ENCODE data around the gene PTH1R.
A peak's percentile ranks its signal among the peaks of the same experiment; 100 is the strongest.

Gene PTH1R
- total RNA-seq, result 0.05 to 0.65 reads per million in 2 donors

DNA sequence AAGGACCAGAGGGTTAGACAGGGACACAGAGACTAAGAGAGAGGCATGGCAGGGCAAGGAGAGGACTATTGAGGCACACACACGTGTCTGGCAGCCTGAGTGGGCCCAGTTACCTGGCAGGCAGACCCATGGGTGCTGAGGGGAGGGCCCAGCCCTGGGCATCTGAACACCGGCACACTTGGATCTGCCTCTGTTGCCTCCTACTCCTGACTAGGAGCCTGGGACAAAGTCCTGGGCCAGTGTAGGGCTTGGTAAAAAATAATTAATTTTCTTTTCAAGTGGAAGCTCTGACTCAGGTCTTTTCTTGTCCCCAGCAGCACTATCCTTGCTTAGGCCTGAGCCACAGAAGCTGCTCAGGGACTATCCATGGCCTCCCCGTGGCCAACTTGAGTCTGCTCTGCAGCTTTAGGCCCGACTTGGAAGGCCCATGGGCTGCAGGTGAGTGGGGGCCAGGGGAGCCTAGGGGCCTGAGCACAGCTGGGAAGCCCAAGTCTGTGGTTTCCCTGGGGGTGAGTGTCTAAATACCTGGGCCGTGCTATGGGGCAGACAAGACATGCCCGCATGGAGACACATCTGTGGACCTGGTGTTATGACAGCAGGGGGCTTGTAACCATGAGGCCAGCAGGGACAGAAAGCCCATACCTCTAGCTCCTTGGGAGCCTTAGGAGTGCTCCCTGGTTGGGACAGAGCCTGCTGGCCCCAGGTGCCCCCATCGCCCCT is at the start of gene PTH1R:
Gene PTH1R (plus strand): TSS at position 316 of the 720 bp plus-strand sequence. CDS start 5,839 bp downstream, outside the sequence.
- no peak for DNase-seq

GRCh38 chr3:46829699-46830208 is 47.8 kb upstream of the PTH1R start:
- DNase-seq, result no peak

- DNase-seq, result no peak
Measured at GRCh38 chr3:46830801-46831200, 46.7 kb upstream of the PTH1R start.

GRCh38 chr3:46831316-46831715 is 46.2 kb upstream of the PTH1R start:
- no peak for DNase-seq

GRCh38 chr3:46831841-46832240 is 45.7 kb upstream of the PTH1R start:
- no peak for DNase-seq

GRCh38 chr3:46833346-46834300 is 43.9 kb upstream of the PTH1R start:
- DNase-seq, result no peak

DNA sequence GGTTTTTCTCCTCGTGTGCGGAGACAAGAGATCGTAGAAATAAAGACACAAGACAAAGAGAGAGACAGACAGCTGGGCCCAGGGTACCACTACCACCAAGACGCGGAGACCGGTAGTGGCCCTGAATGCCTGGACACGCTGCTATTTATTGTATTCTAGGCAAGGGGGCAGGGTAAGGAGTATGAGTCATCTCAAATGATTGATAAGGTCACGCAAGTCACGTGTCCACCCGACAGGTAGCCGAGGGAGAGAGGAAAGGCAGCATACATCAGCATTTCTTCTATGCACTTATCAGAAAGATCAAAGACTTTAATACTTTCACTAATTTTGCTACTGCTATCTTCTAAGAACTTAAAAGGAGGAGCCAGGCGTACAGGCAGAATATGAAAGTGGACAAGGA is 42.5 kb upstream of the PTH1R start:
- no peak for DNase-seq

DNA sequence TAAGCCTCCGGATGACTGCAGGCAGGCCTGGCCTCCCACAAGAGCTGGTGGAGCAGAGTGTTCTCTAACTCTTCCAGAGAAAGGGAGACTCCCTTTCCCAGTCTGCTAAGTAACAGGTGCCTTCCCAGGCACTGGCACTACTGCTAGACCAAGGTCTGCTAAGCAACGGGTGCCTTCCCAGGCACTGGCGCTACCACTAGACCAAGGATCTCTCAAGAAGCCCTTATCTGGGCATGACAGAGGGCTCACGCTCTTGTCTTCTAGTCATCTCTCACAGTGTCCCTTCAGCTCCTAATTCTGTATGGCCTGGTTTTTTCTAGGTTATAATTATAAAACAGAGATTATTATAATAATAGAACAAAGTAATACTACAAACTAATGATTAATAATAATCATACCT is 42.0 kb upstream of the PTH1R start:
- no peak for DNase-seq

- DNase-seq, result no peak
Measured at GRCh38 chr3:46838301-46838700, 39.2 kb upstream of the PTH1R start.

GRCh38 chr3:46840491-46840890 is 37.0 kb upstream of the PTH1R start:
- DNase-seq, result no peak

- no peak for DNase-seq
Measured at GRCh38 chr3:46843508-46843907, 34.0 kb upstream of the PTH1R start.

GRCh38 chr3:46844397-46844796 is 33.1 kb upstream of the PTH1R start:
- DNase-seq, result no peak

GRCh38 chr3:46844881-46845312 is 32.6 kb upstream of the PTH1R start:
- no peak for DNase-seq

- DNase-seq, result no peak
Measured at GRCh38 chr3:46845397-46845859, 32.1 kb upstream of the PTH1R start.

- DNase-seq, result peak; percentile 68
Measured at GRCh38 chr3:46845860-46846623, 31.5 kb upstream of the PTH1R start.

DNA sequence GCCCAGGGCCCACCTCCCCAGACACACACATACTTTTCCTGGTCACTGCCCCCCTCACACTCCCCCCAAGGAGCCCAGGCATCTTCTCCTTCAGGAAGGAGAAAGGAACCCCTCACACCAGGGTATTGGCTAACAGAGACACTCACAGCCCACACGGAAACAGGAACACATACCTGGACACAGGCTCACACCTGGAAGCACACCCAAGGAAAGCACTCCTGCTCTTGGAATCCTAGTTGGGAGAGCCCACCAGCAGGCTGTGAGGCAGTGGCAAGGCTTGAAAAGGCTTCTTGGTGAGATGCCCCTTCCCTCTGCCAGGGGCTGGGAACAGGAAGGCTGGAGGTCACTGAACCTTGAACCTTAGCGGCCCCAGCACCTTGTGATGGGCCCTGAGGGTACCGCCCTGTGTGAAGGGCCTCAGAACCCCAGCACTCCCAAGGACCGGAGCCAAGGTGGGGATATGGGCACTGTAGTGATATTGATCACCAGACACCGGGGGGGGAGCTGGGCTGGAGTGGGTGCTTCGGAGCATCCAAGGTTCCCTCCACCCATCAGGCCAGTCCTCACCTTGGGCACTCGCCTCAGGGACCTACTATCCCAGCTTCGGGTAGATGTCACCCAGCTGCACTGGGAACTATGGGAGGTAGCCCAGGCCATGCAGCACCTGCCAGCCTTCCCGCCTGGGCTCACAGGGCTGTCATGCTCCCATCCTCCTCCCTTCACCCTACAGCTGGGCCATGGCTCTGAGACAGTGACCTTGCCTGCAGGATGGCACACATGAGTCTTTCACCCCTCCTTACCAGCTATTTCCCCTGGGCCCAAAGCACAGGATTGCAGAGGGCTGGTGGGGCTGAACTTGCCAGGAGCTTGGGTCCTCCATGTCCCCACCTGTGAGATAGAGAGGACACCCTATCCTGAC is 30.6 kb upstream of the PTH1R start:
- DNase-seq, result no peak

DNA sequence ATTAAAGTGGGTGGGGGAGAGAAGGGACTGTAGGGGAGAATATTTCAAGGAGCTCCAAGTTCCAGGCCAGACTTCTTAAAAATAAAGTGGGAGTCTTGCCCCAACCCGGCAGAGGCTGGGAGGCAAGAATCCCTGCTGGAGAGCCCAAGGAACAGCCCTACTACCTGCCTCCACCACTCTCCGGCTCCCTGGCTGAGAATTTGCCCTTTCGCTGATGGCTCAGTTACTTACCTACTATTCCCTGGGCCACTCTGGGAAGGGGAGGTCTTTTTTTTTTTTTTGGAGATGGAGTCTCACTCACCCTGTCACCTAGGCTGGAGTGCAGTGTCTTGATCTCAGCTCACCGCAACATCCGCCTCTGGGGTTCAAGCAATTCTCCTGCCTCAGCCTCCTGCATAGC is 29.8 kb upstream of the PTH1R start:
- no peak for DNase-seq

- no peak for DNase-seq
Measured at GRCh38 chr3:46848271-46849044, 29.1 kb upstream of the PTH1R start.

- no peak for DNase-seq
Measured at GRCh38 chr3:46849045-46849631, 28.4 kb upstream of the PTH1R start.

Measured in activated gamma-delta T cell (primary cell).